ENCODE measurements around the gene NUDT22.
"Not testable (repeated sequence)": the region's sequence is repeated elsewhere in the genome, so short reads cannot be mapped to it uniquely, and the experiment has no call there.

The NUDT22 gene

DNA sequence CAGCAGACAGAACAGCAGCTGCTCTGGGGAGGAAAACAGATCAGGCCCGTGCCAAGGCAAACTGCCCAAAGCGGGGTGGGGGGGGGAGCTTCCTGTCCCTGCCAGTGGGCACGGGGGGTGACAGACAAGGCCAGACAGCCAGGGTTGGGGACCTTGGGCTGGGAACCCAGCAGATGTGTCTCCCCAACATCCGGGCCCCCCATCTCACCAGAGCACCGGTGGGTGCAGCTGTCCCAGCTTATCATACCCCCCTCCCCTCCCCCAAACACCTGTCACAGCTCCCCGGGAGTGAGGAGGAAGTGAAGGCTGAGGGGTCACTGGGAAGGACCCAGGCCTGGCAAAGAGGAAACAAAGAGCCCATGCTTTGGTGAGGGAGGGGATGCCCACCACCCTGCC lies 19.3 kb downstream of the NUDT22 start:
- H3K4me1 ChIP-seq (ENCODE audit: control insufficient read depth, insufficient read depth, low read length, poor library complexity, severe bottlenecking): peaks cover 40% of the 10 kb centered on the region
- WGBS, 2 experiments (ENCODE audit: insufficient coverage in 2 of 2): 37 to 39% methylated on average over 3 of the region's 6 CpGs
- H3K27ac ChIP-seq (ENCODE audit: low read depth, low read length, severe bottlenecking): peak overlapping the region; percentile 84
- H3K9me3 ChIP-seq (ENCODE audit: control insufficient read depth, low read length): no peaks in the 10 kb centered on the region
- peak overlapping the region; percentile 89 for H3K4me3 ChIP-seq (ENCODE audit: extremely low read depth, insufficient read depth, low read length, poor library complexity, severe bottlenecking)
- peaks cover 22% of the 10 kb centered on the region for H3K36me3 ChIP-seq (ENCODE audit: control insufficient read depth, insufficient read depth, low read length)

DNA sequence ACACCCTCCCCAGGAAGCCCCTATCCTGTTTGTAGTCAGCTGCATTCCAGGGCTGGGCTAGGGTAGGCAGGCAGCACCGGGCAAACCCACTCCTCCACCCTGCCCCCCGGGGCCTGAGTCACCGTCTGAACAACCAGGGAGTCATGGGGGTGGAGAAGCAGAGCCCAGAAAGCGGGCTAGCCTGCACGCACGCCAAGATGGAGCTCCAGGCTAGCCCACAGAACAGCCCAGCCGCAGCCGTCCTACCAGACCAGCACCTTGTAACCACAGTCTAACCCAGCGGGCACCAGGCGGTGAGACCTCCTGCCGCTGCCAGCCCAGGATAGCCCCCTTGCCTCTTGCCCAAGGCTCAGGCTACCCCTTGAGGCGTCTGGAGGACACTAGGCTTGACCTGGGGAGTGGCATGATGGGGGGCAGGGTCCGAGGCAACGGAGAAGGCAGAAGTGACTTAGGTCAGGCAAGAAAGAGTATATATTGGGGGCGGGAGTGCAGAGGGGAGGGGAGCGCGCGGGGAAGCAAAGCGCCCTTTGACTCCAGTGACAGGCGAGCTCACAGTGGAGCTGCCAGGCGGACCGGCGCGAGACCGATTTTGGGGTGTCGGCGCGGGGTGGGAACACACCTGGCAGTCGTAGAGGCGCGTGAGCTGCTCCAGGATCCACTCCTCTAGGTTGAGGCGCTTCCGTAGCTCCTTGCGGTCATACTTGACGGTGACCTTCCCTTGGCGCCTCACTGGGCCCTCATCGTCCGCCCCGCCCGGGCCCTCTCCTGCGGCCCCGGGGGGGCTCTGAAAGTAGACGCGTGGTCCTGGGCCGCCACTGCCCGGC lies 19.9 kb downstream of the NUDT22 start:
- peak overlapping the region; percentile 84 for H3K27ac ChIP-seq (ENCODE audit: low read depth, low read length, severe bottlenecking)
- peaks cover 22% of the 10 kb centered on the region for H3K36me3 ChIP-seq (ENCODE audit: control insufficient read depth, insufficient read depth, low read length)
- no peaks in the 10 kb centered on the region for H3K9me3 ChIP-seq (ENCODE audit: control insufficient read depth, low read length)
- peak overlapping the region; percentile 89 for H3K4me3 ChIP-seq (ENCODE audit: extremely low read depth, insufficient read depth, low read length, poor library complexity, severe bottlenecking)
- H3K4me1 ChIP-seq (ENCODE audit: control insufficient read depth, insufficient read depth, low read length, poor library complexity, severe bottlenecking): peaks cover 42% of the 10 kb centered on the region
- 0 to 1% methylated on average over 36 to 44 of the region's 46 CpGs for WGBS, 2 experiments (ENCODE audit: insufficient coverage in 2 of 2)

DNA sequence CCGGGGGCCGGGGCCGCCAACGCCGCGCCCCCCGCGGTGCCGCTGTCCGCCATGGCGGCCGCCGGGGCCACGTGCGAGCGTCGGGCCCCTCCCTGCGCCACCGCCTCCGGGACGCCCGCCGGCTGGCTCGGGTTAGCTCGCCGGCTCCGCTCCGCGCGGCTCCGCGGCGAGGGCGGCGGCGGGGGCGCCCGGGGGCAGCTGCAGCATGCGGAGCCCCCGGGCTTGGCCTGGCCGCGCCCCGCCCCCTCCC lies 20.5 kb downstream of the NUDT22 start:
- peaks cover 42% of the 10 kb centered on the region for H3K4me1 ChIP-seq (ENCODE audit: control insufficient read depth, insufficient read depth, low read length, poor library complexity, severe bottlenecking)
- not testable (repeated sequence) for H3K9me3 ChIP-seq (ENCODE audit: control insufficient read depth, low read length); H3K27ac ChIP-seq (ENCODE audit: low read depth, low read length, severe bottlenecking)
- WGBS, 2 experiments (ENCODE audit: insufficient coverage in 2 of 2): 0% methylated on average over 13 to 25 of the region's 43 CpGs
- H3K4me3 ChIP-seq (ENCODE audit: extremely low read depth, insufficient read depth, low read length, poor library complexity, severe bottlenecking): peak overlapping the region; percentile 89
- H3K36me3 ChIP-seq (ENCODE audit: control insufficient read depth, insufficient read depth, low read length): peaks cover 22% of the 10 kb centered on the region

DNA sequence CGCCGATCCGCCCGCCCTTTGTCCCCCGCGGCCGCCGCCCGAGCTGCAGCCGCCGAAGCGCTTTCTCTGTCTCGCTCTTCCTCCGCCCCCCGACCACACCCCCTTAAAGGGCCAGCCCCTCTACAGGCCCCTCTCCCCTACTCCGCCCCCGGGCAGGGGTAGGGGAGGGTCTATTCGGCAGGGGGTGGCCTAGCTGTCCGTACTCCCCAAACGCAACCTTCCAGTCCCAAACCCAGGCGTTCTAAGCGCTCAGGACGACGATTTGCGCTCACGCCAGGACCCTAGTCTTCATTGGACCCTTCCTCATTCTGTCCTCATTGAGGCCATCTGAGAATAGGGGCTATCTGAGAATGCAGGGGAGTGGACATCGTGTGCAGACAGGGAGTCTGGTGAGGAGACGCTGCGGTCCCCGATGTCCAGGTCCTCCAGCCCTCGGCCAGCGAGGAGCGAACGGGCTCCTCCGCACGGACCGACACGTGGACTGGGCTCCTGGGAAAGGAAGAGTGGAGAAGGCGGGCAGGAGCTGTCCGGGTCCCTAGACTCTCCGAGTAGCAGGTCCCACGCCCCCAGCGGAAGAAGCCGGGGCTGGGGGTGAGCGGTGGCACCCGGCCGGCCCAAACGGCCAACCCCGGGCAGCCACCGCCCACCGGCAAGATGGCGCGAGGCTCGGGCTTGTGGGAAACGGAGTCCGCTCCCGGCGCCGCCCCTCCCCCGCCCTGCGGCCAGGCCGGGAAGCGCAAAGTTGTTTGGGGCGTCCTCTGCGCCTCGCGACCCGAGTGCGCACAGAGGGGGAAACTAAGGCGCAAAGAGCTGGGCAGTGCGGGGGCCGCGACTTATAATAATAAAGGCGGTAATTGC lies 21.0 kb downstream of the NUDT22 start, which contains the start of gene PPP1R14B:
TSS of gene PPP1R14B (minus strand) at position 73 of the 858 bp plus-strand sequence. CDS start 270 bp downstream, outside the sequence.
- peak within 1 kb of the TSS; percentile 89 for H3K4me3 ChIP-seq (ENCODE audit: extremely low read depth, insufficient read depth, low read length, poor library complexity, severe bottlenecking)
- H3K9me3 ChIP-seq (ENCODE audit: control insufficient read depth, low read length): no peaks in the 10 kb centered on the region
- peaks cover 22% of the 10 kb centered on the region for H3K36me3 ChIP-seq (ENCODE audit: control insufficient read depth, insufficient read depth, low read length)
- H3K27ac ChIP-seq (ENCODE audit: low read depth, low read length, severe bottlenecking): peak within 1 kb of the TSS; percentile 90
- 0% methylated on average over 32 to 39 of the region's 74 CpGs for WGBS, 2 experiments (ENCODE audit: insufficient coverage in 2 of 2)
- peaks cover 44% of the 10 kb centered on the region for H3K4me1 ChIP-seq (ENCODE audit: control insufficient read depth, insufficient read depth, low read length, poor library complexity, severe bottlenecking)

DNA sequence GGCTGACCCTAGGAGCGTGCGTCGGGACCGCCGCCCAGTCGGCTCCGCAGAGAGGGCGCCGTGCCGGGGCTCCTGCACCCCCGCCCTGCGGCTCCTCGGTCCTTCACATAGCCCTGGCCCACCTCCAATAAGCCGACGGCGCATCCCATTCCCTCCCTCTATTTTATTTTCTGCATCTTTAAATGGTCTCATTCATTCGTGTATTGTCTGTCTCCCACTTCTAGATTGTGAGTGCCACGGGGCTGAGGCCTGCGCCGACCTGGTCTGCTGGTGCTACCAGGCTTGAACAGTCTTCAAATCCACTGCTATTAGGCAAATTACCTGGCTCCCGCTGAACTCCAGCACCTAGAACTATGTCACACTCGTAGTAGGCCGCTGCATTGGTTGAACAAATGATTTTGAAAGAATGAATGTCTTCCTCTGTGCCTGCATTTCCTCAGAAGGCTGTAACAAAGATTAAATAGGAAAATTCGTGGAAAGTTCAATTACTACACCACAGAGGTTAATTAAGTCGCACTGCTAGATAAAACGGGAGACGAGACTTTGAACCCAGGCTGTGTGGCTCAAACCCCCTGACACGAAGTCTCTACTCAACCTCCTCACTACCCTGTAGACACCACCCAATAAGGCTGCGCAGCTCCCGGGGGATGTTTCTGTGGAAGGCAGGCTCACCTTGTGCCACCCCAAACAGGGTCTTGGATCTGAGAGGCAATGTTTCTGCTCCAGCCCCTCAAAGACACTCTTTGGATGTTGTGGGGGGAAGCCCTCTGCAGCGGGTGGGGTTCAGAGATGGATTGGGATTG lies 21.9 kb downstream of the NUDT22 start:
- WGBS, 2 experiments (ENCODE audit: insufficient coverage in 2 of 2): 33 to 34% methylated on average over 26 of the region's 31 CpGs
- H3K4me1 ChIP-seq (ENCODE audit: control insufficient read depth, insufficient read depth, low read length, poor library complexity, severe bottlenecking): peaks cover 46% of the 10 kb centered on the region
- H3K9me3 ChIP-seq (ENCODE audit: control insufficient read depth, low read length): no peaks in the 10 kb centered on the region
- peak overlapping the region; percentile 90 for H3K27ac ChIP-seq (ENCODE audit: low read depth, low read length, severe bottlenecking)
- H3K36me3 ChIP-seq (ENCODE audit: control insufficient read depth, insufficient read depth, low read length): peaks cover 21% of the 10 kb centered on the region
- peak overlapping the region; percentile 59 for H3K4me3 ChIP-seq (ENCODE audit: extremely low read depth, insufficient read depth, low read length, poor library complexity, severe bottlenecking)

DNA sequence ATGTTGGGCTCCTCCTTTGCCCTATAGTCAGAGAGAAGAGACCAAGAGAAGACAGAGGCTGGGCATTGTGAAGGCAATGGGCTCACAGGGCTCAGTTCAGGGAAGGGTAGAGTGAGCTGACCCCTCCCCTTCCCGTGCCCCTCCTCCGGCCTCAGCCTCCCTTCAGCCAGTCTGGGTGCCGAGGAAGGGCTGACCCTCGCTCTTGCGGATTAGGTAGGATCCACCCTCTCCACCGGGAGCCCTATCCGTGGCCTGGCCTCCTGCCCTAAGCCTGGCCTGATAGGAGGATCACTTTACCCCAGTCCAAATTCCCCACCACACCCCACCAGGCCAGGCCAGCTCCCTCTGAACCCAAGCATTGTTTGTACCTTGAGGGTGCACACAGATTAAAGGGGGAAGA lies 22.5 kb downstream of the NUDT22 start:
- Histone ChIP-seq H3K27ac (ENCODE audit: low read depth, low read length, severe bottlenecking) (no peak overlapping the region), H3K4me3 (ENCODE audit: extremely low read depth, insufficient read depth, low read length, poor library complexity, severe bottlenecking) (no peak overlapping the region), H3K4me1 (ENCODE audit: control insufficient read depth, insufficient read depth, low read length, poor library complexity, severe bottlenecking) (peaks cover 41% of the 10 kb centered on the region), H3K9me3 (ENCODE audit: control insufficient read depth, low read length) (no peaks in the 10 kb centered on the region), H3K36me3 (ENCODE audit: control insufficient read depth, insufficient read depth, low read length) (peaks cover 22% of the 10 kb centered on the region)
- 46 to 70% methylated on average over 4 to 7 of the region's 7 CpGs for WGBS, 2 experiments (ENCODE audit: insufficient coverage in 2 of 2)

DNA sequence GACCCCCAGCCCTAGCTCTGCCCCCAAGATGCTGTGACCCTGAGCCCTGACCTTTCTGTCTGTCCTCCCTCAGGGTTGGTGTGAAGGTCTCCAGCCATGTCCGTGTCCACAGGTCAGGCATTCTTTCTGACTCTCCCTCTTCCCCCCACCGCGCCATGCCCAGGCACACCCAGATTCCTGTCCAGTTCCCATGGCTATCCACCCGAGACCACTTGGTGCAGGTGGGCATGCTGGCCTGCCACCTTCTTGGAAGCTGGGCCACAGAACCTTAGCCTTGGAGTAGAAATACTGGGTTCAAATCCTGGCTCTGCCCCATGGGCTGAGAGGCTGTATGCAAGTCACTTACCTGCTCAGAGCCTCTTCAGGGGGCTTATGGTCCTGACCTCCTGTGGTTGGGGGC lies 23.0 kb downstream of the NUDT22 start:
- WGBS, 2 experiments (ENCODE audit: insufficient coverage in 2 of 2): 92 to 100% methylated on average over 1 to 4 of the region's 4 CpGs
- Histone ChIP-seq H3K9me3 (ENCODE audit: control insufficient read depth, low read length) (no peaks in the 10 kb centered on the region), H3K4me3 (ENCODE audit: extremely low read depth, insufficient read depth, low read length, poor library complexity, severe bottlenecking) (no peak overlapping the region), H3K27ac (ENCODE audit: low read depth, low read length, severe bottlenecking) (no peak overlapping the region), H3K4me1 (ENCODE audit: control insufficient read depth, insufficient read depth, low read length, poor library complexity, severe bottlenecking) (peaks cover 36% of the 10 kb centered on the region), H3K36me3 (ENCODE audit: control insufficient read depth, insufficient read depth, low read length) (peaks cover 18% of the 10 kb centered on the region)

DNA sequence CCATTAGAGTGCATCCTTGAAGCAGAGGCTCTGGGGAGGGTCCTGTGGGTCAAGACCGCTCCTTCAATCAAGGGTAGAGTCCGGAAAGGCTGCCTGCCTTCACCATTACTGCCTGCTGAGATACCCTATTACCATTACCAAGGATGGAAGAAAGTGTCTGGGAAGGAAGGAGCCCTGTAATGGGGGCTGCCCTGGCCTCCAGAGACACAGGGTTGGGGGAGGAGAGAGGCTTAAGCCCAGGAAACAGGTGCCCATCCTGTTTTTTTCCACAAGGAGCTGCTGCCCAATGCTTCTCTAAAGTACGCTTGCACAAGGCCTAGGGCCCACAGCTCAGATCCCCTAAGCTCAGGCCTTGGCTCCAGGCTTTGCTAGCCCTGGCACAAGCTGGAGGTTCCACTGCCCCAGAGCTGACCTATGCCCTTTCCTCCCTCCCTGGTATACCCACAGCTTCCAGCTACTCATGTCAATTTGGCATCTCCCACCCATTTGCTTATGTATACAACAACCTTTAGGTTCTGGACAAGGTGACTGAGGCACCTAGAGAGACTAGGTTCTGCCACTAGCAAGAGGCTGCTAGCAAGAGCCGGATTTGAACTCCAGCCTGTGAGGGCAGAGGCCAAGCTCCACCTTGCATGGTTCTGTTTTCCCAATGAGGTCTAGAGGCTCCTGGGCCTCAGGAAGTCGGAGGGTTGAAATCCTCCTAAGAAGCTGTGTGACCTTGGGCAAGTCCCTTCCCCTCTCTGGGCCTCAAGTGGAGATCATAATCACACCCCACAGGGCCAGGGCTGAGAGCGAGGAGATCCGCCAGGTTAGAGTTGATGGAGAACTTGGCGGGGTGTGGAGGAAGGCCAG lies 23.7 kb downstream of the NUDT22 start:
- Histone ChIP-seq H3K4me3 (ENCODE audit: extremely low read depth, insufficient read depth, low read length, poor library complexity, severe bottlenecking) (no peak overlapping the region), H3K9me3 (ENCODE audit: control insufficient read depth, low read length) (no peaks in the 10 kb centered on the region), H3K27ac (ENCODE audit: low read depth, low read length, severe bottlenecking) (no peak overlapping the region), H3K36me3 (ENCODE audit: control insufficient read depth, insufficient read depth, low read length) (peaks cover 17% of the 10 kb centered on the region), H3K4me1 (ENCODE audit: control insufficient read depth, insufficient read depth, low read length, poor library complexity, severe bottlenecking) (peaks cover 35% of the 10 kb centered on the region)
- WGBS, 2 experiments (ENCODE audit: insufficient coverage in 2 of 2): 64 to 87% methylated on average over 6 of the region's 8 CpGs

DNA sequence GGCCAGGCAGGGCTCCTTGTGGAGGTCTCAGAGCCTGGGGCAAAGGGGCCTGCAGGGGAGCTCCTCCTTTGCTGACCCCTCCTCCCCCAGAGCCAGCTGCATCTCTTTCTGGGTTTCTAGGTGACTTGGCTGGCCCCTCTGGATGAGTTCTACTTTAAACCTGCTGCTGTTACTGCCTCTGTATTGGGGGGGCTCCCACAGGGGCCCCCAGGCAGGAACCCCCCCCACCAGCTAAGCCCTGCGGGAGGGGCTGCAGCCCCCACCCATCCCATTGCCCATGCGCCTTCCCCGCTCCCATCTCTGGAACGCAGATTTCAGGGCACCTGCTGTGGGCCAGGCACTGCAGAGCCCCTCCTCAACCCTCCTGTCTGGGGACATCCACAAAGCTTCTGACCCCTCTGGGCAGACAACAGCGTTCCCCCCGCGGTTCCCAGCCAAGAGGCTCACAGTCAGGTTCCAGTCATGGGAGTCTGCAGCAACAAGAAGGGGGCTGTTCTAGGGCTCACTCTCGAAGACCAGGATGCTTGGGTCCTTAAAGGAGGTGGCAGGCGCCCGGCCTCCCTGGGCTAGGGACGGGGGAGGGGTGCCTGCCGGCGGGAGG lies 24.4 kb downstream of the NUDT22 start:
- Histone ChIP-seq H3K36me3 (ENCODE audit: control insufficient read depth, insufficient read depth, low read length) (peaks cover 20% of the 10 kb centered on the region), H3K4me3 (ENCODE audit: extremely low read depth, insufficient read depth, low read length, poor library complexity, severe bottlenecking) (peak overlapping the region; percentile 49), H3K4me1 (ENCODE audit: control insufficient read depth, insufficient read depth, low read length, poor library complexity, severe bottlenecking) (peaks cover 35% of the 10 kb centered on the region), H3K27ac (ENCODE audit: low read depth, low read length, severe bottlenecking) (peak overlapping the region; percentile 41), H3K9me3 (ENCODE audit: control insufficient read depth, low read length) (no peaks in the 10 kb centered on the region)
- 0 to 19% methylated on average over 6 to 12 of the region's 13 CpGs for WGBS, 2 experiments (ENCODE audit: insufficient coverage in 2 of 2)

All from mesodermal cell (in vitro differentiated cells).